Gastrocnemius medialis (tissue), 4 donors: ENCODE measurements around the gene GCH1.

ENCODE experiments used
- CTCF ChIP-seq, 5 experiments: fragments of 450-650 bp in 3 of 5; fragments of 200-600 bp in 2 of 5; sonication (generic) in 2 of 5; IDR thresholded peaks in 4 of 5; conservative IDR thresholded peaks in 1 of 5; 1 replicate in 4 of 5; 2 replicates in 1 of 5; pipeline ENCODE4 v1.5.1; 2016 to 2019; ENCODE audit warnings: antibody characterized with exemption in 5 of 5, mild to moderate bottlenecking in 3 of 5, moderate library complexity in 3 of 5
- POLR2A ChIP-seq, 2 donors: fragments of 450-650 bp; IDR thresholded peaks; one replicate each; pipeline ENCODE4 v1.6.1; 2017; ENCODE audit warnings: antibody characterized with exemption in 2 of 2, mild to moderate bottlenecking in 2 of 2, moderate library complexity in 2 of 2

DNA sequence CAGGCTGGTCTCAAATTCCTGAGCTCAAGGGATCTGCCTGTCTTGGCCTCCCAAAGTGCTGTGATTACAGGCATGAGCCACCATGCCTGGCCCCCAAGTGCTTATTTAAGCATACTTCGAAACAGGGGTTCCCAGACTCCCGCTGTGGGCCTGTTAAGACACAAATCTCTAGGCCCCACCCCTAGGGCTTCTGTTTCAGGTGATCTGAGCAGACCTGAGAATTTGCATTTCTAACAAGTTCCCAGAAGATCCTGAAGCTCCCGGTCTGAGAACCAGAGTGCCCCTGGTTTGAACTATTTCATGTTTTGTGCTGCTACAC is 25.0 kb downstream of the GCH1 start:
- TF ChIP-seq CTCF (IDR thresholded peaks at IDR 0.05 in 4 of 5, conservative IDR thresholded peaks at IDR 0.05 in 1 of 5) (no peak), POLR2A (IDR thresholded peaks at IDR 0.05) (no peak)
